Activated naive CD4-positive, alpha-beta T cell (primary cell): ENCODE data around the gene BRD3OS.

Experiments used
- DNase-seq, 4 experiments: peaks; one replicate each; lab custom pipeline; 2025; lab: John Stamatoyannopoulos, UW

The BRD3OS gene

GRCh38 chr9:134034215-134035040 is 9.1 kb downstream of the BRD3OS start:
- no peak for DNase-seq

DNA sequence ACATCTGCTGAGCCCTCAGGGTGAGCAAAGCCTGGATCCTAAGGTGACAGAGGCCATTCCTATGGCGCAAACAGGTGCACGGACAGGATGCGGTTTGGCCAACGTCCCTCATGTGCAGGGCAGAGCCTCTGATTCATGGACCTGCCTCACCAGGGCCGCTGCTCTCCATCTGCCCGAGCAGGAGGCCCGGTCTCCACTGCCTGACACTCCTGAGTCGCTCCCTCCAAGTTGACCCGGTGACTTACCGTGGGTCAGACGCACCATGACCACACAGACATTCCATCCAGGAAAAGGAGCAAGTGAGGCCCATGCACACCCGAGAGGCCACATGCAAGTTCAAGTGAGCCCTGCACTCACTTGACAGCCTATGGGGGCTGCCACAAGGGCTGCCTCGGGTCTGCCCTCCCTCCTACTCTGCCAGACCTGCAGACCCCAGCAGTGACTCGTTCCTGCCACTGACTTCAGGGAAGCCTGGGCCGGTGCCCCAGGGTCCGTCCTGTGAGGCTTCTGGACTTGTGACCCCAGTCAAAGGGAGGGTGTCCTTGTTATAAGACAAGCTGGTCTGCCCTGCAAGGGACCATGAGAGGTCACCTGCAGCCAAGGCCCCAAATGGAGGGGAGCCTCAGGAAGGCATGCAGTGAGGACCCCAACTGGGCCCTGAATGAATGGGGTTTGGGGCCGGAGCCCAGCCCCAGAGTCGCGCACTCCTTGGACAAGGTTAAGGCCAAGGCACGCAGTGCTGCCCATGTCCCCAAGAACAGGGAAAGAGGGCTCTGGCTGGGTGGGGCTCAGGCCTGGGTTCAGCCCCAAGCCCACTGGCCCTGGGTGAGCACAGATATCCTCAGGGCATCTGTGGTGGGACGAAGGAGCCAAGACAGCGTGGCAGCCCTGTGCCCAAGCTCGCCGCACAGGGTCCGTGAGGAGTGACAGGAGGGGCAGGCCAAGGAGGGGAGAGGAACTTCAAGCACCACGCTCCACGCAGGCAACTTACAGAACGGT is 10.1 kb downstream of the BRD3OS start:
- no peak for DNase-seq

- DNase-seq: no peak
Observed at GRCh38 chr9:134036130-134036529, 10.8 kb downstream of the BRD3OS start.

DNA sequence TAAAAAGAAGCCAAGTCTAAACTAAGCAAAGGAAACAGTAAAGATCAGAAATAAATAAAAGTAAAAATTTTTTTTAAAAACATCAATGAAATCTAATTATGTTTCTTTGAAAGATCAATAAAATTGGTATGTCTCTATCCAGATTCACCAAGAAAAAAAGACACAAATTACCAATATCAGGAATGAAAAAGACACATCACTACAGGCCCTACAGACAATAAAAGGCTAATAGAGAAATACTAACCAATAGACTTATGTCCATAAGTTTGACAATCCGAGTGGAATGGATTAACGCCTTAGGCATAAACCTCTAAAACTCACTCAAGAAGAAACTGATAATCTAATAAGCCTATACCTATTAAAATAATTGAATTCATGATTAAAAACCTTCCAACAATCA is 12.4 kb downstream of the BRD3OS start:
- no peak for DNase-seq

GRCh38 chr9:134039386-134040175 is 14.3 kb downstream of the BRD3OS start:
- no peak for DNase-seq

GRCh38 chr9:134040176-134040565 is 14.9 kb downstream of the BRD3OS start:
- no peak for DNase-seq

DNA sequence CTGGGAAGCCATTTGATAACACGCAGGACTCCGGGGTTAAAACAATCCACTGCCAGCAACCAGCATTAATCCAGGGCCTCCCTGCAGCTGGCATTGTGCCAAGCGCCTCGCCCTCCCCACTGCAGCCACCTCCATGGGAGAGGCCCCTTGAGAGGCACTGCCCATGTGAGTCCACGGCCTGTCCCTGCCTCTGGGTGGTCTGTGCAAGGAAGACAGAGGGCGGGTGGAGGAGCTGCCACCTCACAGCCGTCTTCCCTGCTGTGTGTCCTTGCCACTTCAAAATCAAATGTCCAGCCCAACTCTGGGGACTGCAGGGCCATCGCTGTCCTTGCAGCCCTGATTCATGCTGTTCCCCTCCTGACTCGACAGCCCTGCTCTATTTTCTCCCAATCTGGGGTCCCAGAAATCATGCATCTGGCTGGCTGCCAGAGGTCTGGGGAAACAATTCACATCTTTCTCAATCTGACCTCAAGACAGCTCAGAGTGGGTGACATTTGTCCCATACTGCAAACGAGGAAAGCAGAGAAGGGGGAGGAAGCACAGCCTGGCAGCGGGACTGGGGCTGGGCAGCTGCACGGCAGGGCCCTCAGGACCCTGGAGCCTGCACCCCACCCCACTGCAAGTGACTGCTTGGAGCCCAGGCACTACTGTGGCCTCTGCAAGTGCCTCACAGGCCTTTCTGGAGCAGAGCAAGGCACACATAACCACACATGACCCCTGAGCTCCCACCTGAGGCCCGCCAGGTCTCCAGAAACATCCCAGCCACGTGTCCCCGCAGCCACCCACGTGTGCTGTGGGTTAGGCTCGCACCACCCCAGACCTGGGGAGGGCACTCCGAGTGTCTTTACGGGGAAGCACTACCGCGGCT is 15.7 kb downstream of the BRD3OS start:
- DNase-seq: no peak

DNA sequence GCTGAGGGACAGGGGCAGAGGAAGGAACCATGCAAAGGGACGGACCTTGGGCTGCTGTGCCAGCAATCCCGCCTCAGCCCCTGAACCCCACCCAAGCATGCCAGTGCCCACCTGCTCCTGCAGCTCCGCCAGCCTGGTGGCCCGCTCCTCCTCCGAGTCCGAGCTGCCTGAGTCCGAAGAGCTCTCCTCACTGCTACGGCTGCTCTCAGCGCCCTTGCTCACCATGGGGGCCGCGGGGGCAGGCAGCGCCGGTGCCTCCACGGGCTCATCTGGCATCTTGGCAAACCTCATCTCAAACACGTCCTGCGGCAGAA is 16.3 kb downstream of the BRD3OS start:
- no peak for DNase-seq

DNA sequence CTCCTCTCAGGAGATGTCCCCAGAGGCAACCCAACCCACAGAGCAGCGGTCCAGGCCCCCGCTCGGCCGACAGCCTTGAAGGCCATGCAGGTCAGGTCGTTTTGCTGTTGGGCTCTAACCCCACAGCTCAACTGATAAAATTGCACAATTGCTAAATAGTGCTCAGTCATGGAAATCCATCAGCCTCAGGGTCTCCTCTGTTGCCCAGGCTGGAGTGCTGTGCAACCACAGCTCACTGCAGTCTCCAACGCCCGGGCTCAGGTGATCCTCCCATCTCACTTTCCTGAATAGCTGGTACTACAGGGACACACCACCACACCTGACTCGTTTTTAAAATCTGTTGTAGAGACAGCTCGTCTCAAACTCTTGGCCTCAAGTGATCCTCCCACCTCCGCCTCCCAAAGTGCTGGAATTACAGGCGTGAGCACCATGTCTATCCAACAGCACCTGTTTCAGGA is 18.3 kb downstream of the BRD3OS start:
- no peak for DNase-seq

DNA sequence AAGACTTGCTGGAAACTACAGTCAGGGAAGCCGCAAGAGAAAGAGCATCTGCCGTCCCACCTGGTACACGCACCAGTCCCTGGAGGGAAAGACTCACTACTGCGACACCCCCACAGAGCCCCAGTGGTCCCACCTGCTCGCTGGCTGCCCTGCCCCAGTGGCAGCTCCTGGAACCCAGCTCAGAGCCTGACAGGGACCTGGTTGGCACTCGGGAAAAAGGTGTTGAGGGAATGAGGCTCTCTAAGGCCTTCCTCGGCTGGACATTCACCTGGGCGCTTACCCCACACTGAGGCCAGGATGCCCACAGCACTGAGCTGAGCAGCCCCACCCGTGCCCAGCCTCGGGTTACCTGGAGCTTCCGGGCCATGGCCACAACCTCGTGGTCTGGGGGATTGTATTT is 19.7 kb downstream of the BRD3OS start:
- no peak for DNase-seq

DNA sequence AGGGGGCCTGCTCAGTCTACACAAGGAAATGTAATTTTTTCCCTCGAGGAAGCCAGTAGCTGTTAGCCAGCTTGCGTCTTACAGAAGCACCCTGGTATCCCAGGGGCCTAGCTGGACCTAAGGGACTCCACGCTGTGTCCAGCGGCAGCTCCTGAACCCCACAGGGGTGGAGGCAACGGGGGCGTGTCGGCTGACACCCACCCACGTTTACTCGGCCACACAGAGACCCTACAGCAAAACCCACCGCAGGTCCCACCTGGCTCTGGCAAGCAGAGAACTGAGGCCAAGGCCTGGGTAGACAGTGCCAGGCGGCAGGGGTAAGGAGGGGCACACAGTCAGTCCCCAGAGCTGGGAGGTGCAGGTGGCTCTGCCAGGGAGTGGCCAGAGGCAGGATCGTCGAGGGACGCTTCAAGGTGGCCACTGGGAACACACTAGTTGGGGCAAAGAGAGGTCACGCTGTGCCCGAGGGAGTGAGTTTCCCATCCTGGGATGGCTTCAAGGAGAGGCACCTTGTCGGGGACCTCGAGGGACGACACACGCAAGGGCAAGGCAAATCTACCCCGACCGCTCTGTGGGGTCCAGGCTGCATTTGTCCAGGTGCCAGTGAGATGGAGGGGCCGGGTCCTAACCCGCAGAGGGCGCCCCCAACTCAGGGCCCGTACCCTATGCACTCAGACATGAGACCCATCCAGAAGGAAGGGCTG is 20.7 kb downstream of the BRD3OS start:
- DNase-seq: no peak

DNA sequence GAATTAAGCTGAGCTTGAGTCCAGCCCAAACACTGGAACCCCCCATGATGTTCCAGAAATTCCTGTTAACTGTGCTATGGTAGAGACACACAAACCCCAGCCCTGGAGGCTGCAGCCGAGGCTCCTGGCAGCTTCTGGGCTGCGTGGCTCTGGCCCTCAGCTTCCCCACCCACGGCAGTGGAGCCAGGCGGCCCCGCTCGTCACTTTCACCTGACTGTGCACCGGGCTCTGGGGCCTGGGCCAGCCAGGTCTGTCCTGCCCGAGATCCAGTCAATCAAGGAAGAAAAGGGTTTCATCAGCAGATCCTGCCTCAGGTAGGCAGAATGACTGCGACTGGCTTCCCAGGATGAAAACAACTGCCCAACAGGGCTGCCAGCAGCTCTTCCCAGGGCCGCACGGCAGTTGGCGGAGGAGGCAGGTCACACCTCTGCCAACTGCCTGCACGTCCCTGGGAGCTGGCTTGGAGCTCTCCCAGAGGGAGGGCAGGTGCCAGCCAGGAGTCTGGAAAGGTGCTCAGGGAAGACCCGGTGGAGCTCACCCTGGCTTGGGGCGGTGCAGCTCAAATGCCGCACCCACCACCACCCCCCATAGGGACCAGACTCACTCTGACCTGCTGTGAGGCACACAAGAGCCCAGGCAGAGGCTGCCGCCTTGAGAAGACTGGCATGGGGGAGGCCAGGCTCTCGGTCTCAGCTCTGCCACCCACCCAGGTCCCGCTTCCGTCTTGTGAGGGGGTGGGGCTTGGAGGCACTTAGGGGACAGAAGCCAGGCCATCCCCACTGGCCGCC is 21.8 kb downstream of the BRD3OS start:
- DNase-seq: no peak

DNA sequence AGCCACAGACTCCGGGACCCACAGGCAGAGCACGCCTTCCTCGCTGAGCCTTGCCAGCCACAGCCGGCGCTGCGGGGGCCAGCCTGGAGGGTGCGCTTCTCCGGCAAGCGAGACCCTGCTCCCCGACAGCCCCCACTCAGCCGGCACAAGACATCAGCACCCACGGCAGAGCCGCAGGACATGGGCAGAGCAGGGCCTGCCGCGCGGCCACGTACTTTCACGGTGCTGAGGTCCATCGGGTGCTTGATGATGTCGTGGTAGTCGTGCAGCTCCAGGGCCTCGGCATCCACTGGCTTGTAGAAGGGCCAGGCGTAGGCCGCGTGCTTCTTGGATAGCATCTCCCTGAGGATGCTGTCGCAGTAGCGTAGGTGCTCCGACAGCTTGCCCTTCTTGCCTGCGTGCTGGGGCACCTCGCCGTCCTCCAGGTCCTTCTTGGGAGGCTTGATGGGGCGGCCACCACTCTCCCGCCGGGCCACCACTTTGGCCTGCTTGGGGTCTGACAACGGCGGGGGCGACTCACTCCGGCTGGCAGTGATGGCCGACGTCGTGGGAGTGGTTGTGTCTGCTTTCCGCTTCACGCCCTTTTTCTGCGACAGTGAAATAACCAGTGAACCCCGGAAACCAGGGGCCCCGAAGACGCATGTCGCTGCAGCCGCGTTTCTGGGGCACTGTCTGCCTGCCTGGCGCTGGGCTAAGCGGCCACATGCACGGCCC is 22.7 kb downstream of the BRD3OS start:
- DNase-seq: no peak

GRCh38 chr9:134048582-134048968 is 23.3 kb downstream of the BRD3OS start:
- no peak for DNase-seq

- DNase-seq: no peak
Observed at GRCh38 chr9:134049236-134049635, 24.0 kb downstream of the BRD3OS start.

- DNase-seq: no peak
Observed at GRCh38 chr9:134049772-134050588, 24.7 kb downstream of the BRD3OS start.

DNA sequence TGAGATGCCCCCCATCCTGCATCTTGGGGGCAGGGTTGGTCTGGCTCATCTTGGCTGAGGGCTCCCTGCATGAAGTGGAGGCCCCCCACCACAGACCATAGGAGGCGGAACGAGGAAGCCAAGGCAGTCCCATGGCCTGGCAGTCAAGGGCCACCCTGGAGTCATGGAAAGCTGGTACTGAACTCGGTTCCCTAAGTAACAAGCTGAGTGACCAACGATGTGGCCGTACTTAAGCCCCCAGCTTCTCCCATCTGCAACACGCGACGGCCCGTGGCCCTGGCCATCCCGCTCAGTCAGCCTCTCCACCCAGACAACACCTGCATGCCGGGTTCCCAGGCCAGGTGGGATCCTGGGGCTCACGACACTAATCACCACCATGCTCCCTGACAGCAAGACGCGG is 25.4 kb downstream of the BRD3OS start:
- no peak for DNase-seq

- no peak for DNase-seq
Observed at GRCh38 chr9:134051319-134051718, 26.0 kb downstream of the BRD3OS start.
